HG03565 (cell line): ENCODE results near the gene PLS3.

Source experiments
- ATAC-seq: cut with Tn5 transposase; IDR thresholded peaks from one replicate; pipeline ENCODE4 v1.9.1; 2021; ENCODE audit warnings: mild to moderate bottlenecking, moderate library complexity; ENCODE audit not compliant: unreplicated experiment

The PLS3 gene

GRCh38 chrX:115565888-115566287, 4.9 kb downstream of the PLS3 start:
- no peak for ATAC-seq

GRCh38 chrX:115571712-115572111, 10.7 kb downstream of the PLS3 start:
- no peak for ATAC-seq

GRCh38 chrX:115573185-115573584, 12.2 kb downstream of the PLS3 start:
- no peak for ATAC-seq

- ATAC-seq, result no peak
Measured at GRCh38 chrX:115576676-115577075, 15.7 kb downstream of the PLS3 start.

GRCh38 chrX:115579327-115579726, 18.4 kb downstream of the PLS3 start:
- ATAC-seq, result no peak

- ATAC-seq, result no peak
Measured at GRCh38 chrX:115579786-115580294, 18.9 kb downstream of the PLS3 start.

GRCh38 chrX:115581759-115582615, 21.0 kb downstream of the PLS3 start:
- ATAC-seq, result no peak

- no peak for ATAC-seq
Measured at GRCh38 chrX:115582616-115583495, 21.9 kb downstream of the PLS3 start.

GRCh38 chrX:115583496-115584004, 22.6 kb downstream of the PLS3 start:
- no peak for ATAC-seq

GRCh38 chrX:115584696-115585095, 23.7 kb downstream of the PLS3 start:
- no peak for ATAC-seq

GRCh38 chrX:115588179-115588578, 27.2 kb downstream of the PLS3 start:
- no peak for ATAC-seq

GRCh38 chrX:115589419-115589818, 28.4 kb downstream of the PLS3 start:
- ATAC-seq, result no peak

GRCh38 chrX:115591420-115591819, 30.4 kb downstream of the PLS3 start:
- no peak for ATAC-seq

GRCh38 chrX:115591856-115592842, 31.2 kb downstream of the PLS3 start:
- ATAC-seq, result no peak

GRCh38 chrX:115592997-115593734, 32.2 kb downstream of the PLS3 start:
- no peak for ATAC-seq

GRCh38 chrX:115595049-115595448, 34.1 kb downstream of the PLS3 start:
- ATAC-seq, result no peak

GRCh38 chrX:115598556-115598955, 37.6 kb downstream of the PLS3 start:
- ATAC-seq, result no peak

GRCh38 chrX:115602308-115602707, 41.3 kb downstream of the PLS3 start:
- no peak for ATAC-seq

GRCh38 chrX:115602729-115603389, 41.9 kb downstream of the PLS3 start:
- ATAC-seq, result no peak
